Activated CD4-positive, alpha-beta T cell treated with anti-CD3 and anti-CD28 coated beads, Interleukin-2, amount 10 ng/mL, durations not matched to agents 24 days and 14 days (primary cell): Measurements from ENCODE around the gene CLTC. TPM values are rescaled to one million over a fixed set of nuclear protein-coding genes. Genes with fewer than 3 reads are reported as not detected.

ENCODE experiments used
- DNase-seq: peaks from one replicate; pipeline ENCODE4 v3.0.0; 2022
- H3K27ac Mint-ChIP-seq: one replicate; pipeline ENCODE4 v1.8.0; 2022; ENCODE audit warnings: mild to moderate bottlenecking, mixed read lengths
- H3K27me3 Mint-ChIP-seq: one replicate; pipeline ENCODE4 v1.8.0; 2022; ENCODE audit warnings: mixed read lengths
- H3K36me3 Mint-ChIP-seq: one replicate; pipeline ENCODE4 v1.8.0; 2022; ENCODE audit warnings: low read depth, mild to moderate bottlenecking, mixed read lengths
- H3K4me1 Mint-ChIP-seq: one replicate; pipeline ENCODE4 v1.8.0; 2021; ENCODE audit warnings: mixed read lengths
- H3K4me3 Mint-ChIP-seq: one replicate; pipeline ENCODE4 v1.8.0; 2022; ENCODE audit warnings: mild to moderate bottlenecking, moderate library complexity, mixed read lengths
- H3K9me3 Mint-ChIP-seq: one replicate; pipeline ENCODE4 v1.8.0; 2021; ENCODE audit warnings: mixed read lengths
- intact Hi-C: fragments of 100-400 bp; cut with micrococcal nuclease; formaldehyde crosslinking; loops from one replicate; pipeline ENCODE4 v1.15.1; 2023
- total RNA-seq: library from RNA; stranded (reverse); gene quantifications from 2 replicates; pipeline ENCODE4 v1.2.3, GENCODE V29; 2022

Gene CLTC
- total RNA-seq, 1 donor from 2014 or later = 187 TPM

- intact Hi-C loops = no loop called here
- no peak for DNase-seq
- Mint-ChIP-seq H3K4me1 (peaks cover 1% of the 10 kb centered on the region), H3K9me3 (no peaks in the 10 kb centered on the region), H3K36me3 (peaks cover 63% of the 10 kb centered on the region), H3K27ac (no peak overlapping the region), H3K27me3 (no peaks in the 10 kb centered on the region), H3K4me3 (no peak overlapping the region)
Observed at GRCh38 chr17:59676716-59677115, 57.0 kb downstream of the CLTC start.

- H3K27me3 Mint-ChIP-seq = no peaks in the 10 kb centered on the region
- peaks cover 1% of the 10 kb centered on the region for H3K4me1 Mint-ChIP-seq
- no peaks in the 10 kb centered on the region for H3K9me3 Mint-ChIP-seq
- no peak for DNase-seq
- no peak overlapping the region for H3K4me3 Mint-ChIP-seq
- intact Hi-C loops = no loop called here
- no peak overlapping the region for H3K27ac Mint-ChIP-seq
- peaks cover 70% of the 10 kb centered on the region for H3K36me3 Mint-ChIP-seq
Observed at GRCh38 chr17:59678918-59679317, 59.2 kb downstream of the CLTC start.

GRCh38 chr17:59680314-59680713 is 60.6 kb downstream of the CLTC start:
- H3K27ac Mint-ChIP-seq = no peak overlapping the region
- DNase-seq = no peak
- H3K4me3 Mint-ChIP-seq = no peak overlapping the region
- intact Hi-C loops = no loop called here
- H3K4me1 Mint-ChIP-seq = peaks cover 1% of the 10 kb centered on the region
- H3K36me3 Mint-ChIP-seq = peaks cover 70% of the 10 kb centered on the region
- H3K27me3 Mint-ChIP-seq = no peaks in the 10 kb centered on the region
- no peaks in the 10 kb centered on the region for H3K9me3 Mint-ChIP-seq

DNA sequence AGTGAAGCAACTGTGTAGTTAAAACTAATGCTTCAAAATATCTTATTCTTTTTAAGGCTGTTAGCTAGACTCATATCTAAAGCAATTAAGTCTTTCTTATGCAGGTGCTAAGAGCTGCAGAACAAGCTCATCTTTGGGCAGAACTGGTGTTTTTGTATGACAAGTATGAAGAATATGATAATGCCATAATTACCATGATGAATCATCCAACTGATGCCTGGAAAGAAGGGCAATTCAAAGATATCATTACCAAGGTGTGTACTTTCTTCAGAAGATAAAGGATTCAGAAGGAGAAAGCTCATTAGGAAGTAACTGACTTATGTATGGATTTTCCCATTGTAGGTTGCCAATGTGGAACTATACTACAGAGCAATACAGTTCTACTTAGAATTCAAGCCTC is 63.6 kb downstream of the CLTC start:
- intact Hi-C loops = no loop called here
- Mint-ChIP-seq H3K27ac (no peak overlapping the region), H3K4me1 (peaks cover 1% of the 10 kb centered on the region), H3K27me3 (no peaks in the 10 kb centered on the region), H3K4me3 (no peak overlapping the region), H3K9me3 (no peaks in the 10 kb centered on the region), H3K36me3 (peaks cover 68% of the 10 kb centered on the region)
- DNase-seq = no peak

DNA sequence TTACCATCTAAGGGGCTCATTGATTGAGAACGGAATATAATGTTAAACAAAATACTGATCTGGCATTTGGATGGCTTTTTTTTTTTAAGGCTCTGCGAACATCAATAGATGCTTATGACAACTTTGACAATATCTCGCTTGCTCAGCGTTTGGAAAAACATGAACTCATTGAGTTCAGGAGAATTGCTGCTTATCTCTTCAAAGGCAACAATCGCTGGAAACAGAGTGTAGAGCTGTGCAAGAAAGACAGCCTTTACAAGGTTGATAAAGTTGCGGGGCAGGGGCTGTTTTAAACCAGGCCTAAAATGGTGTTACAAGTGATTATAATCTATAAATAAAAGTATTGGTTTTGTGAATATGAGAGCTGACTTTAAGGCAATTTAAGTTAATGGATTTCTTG is 65.3 kb downstream of the CLTC start:
- peaks cover 5% of the 10 kb centered on the region for H3K4me1 Mint-ChIP-seq
- no peak for DNase-seq
- H3K27ac Mint-ChIP-seq = no peak overlapping the region
- H3K36me3 Mint-ChIP-seq = peaks cover 65% of the 10 kb centered on the region
- H3K27me3 Mint-ChIP-seq = no peaks in the 10 kb centered on the region
- H3K9me3 Mint-ChIP-seq = no peaks in the 10 kb centered on the region
- no peak overlapping the region for H3K4me3 Mint-ChIP-seq
- intact Hi-C loops = no loop called here

GRCh38 chr17:59688008-59688407 is 68.3 kb downstream of the CLTC start:
- DNase-seq = no peak
- H3K36me3 Mint-ChIP-seq = peaks cover 66% of the 10 kb centered on the region
- no peak overlapping the region for H3K4me3 Mint-ChIP-seq
- no peaks in the 10 kb centered on the region for H3K27me3 Mint-ChIP-seq
- no peak overlapping the region for H3K27ac Mint-ChIP-seq
- no peaks in the 10 kb centered on the region for H3K9me3 Mint-ChIP-seq
- H3K4me1 Mint-ChIP-seq = peaks cover 6% of the 10 kb centered on the region
- intact Hi-C loops = no loop called here

DNA sequence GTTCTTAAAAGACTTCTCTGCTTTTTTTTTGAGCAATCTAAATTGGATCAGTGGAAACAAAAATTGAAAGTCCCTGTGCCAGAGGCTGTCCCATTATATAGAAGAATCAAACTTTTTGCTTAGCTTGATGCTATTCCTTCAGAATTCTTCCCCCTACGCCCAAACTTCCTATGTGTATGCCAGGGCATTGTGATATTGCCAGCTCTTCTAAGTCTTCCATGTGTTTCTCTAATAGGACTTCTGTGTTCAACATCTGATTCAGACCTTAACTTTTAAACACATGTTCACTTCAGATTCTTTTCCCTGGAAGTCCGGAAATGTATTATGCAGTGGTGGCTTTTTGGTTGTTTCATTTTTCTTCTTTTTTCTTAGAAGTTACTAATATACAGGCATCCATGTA is 68.8 kb downstream of the CLTC start:
- Mint-ChIP-seq H3K27ac (no peak overlapping the region), H3K36me3 (peaks cover 64% of the 10 kb centered on the region), H3K4me1 (peaks cover 5% of the 10 kb centered on the region), H3K9me3 (no peaks in the 10 kb centered on the region), H3K4me3 (no peak overlapping the region), H3K27me3 (no peaks in the 10 kb centered on the region)
- no peak for DNase-seq
- intact Hi-C loops = no loop called here

- no peaks in the 10 kb centered on the region for H3K9me3 Mint-ChIP-seq
- no peaks in the 10 kb centered on the region for H3K27me3 Mint-ChIP-seq
- intact Hi-C loops = no loop called here
- H3K4me3 Mint-ChIP-seq = no peak overlapping the region
- peaks cover 17% of the 10 kb centered on the region for H3K4me1 Mint-ChIP-seq
- no peak overlapping the region for H3K27ac Mint-ChIP-seq
- no peak for DNase-seq
- H3K36me3 Mint-ChIP-seq = peaks cover 76% of the 10 kb centered on the region
Observed at GRCh38 chr17:59693582-59693981, 73.9 kb downstream of the CLTC start.

DNA sequence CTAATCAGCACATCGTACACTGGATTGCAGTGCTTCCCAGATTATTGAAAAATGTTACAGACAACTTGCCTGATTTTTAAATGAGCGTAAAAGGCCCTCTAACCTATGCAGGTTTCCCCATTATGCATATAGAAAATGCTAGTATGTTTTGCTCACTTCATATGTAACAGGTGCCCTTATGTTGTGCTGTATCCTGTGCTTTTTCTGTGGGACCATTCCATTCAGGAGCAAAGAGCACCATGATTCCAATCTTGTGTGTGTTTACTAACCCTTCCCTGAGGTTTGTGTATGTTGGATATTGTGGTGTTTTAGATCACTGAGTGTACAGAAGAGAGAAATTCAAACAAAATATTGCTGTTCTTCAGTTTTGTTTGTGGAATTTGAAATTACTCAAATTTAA is 74.6 kb downstream of the CLTC start:
- Mint-ChIP-seq H3K4me1 (peaks cover 21% of the 10 kb centered on the region), H3K27me3 (no peaks in the 10 kb centered on the region), H3K4me3 (no peak overlapping the region), H3K27ac (no peak overlapping the region), H3K36me3 (peaks cover 80% of the 10 kb centered on the region), H3K9me3 (no peaks in the 10 kb centered on the region)
- no peak for DNase-seq
- intact Hi-C loops = no loop called here

DNA sequence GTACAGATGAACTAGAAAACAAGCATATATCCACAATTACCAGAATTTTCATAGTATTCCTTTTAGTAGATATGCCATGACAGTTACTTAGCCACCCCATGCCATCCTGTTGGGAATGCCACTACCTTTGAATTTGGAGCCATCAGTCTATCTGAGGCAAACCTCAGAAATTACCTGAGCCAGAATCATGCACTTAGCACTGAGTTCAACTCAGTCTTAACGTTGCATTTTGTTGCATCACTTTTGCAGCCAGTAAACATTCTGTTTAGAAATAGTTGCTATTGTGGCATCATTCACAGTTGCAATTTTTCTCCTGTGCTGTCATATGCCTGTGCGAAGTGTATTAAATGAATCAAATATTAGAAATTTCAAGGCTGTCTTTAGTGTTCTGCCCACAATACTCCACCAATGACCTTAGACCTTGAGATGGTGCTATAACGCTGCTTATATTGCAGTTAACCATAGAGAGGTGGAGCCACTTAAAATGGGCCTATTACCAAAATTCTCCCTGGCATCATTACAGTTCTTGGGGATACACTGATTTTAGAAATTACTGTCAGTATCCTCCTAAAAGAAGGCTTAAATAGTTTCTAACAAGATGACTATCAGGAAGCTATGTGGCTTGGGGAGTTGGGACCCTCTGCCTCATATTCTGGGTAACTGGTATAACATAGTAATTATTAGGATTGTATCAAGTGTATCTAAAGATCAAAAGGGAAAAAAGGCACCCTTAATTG is 76.4 kb downstream of the CLTC start:
- Mint-ChIP-seq H3K27me3 (no peaks in the 10 kb centered on the region), H3K9me3 (no peaks in the 10 kb centered on the region), H3K27ac (no peak overlapping the region), H3K36me3 (peaks cover 76% of the 10 kb centered on the region), H3K4me1 (peaks cover 34% of the 10 kb centered on the region), H3K4me3 (no peak overlapping the region)
- DNase-seq = no peak
- intact Hi-C loops = no loop called here

DNA sequence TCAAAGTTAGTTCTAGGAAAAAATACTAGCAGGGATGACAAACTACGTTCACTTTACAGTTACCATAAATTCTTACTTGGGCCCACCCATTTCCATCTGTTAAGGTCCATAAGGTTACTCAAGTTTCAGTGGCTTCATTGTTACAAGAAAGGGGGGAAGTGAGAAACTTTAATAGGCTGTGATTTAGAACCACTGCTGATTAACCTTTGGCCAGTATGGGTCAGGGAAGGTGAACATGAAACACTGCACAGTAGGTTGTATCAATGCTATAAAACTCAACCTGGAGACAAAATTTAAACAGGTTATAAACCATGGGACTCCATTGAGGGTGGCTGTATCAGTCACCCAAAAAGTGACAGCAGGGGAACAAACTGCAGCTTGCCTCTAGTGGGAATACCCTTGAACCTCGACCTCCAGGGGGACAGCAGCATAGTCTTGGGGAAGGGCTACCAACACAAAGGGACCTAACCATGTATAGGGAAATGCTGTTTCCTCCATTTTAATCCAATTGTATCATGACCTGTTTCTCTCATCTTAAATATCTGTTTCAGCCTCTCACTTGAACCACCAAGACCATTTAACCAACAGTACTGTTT is 77.1 kb downstream of the CLTC start:
- Mint-ChIP-seq H3K9me3 (no peaks in the 10 kb centered on the region), H3K36me3 (peaks cover 72% of the 10 kb centered on the region), H3K4me3 (no peak overlapping the region), H3K4me1 (peaks cover 36% of the 10 kb centered on the region), H3K27me3 (no peaks in the 10 kb centered on the region), H3K27ac (no peak overlapping the region)
- DNase-seq = no peak
- intact Hi-C loops = no loop called here

DNA sequence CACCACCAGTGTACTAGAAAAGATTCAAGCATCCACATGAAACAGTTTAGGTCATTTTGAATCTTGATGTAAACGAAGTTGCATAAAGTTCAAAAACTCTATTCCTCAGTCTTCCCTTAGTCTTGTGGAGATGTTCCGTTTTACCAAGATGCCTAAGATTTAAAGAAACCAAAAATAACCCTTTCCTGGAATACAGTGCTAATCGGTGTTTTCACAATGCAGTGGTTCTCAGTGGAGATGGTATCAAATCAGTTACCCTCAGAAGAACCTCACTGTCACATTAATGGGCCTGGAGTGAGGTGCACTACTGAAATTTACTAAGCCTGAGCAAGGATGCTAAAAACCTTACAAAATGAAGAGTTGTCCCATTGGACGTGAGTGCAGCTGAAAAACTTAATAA is 78.4 kb downstream of the CLTC start:
- Mint-ChIP-seq H3K27ac (peak overlapping the region; percentile 59), H3K9me3 (no peaks in the 10 kb centered on the region), H3K4me1 (peaks cover 44% of the 10 kb centered on the region), H3K36me3 (peaks cover 69% of the 10 kb centered on the region), H3K4me3 (no peak overlapping the region), H3K27me3 (no peaks in the 10 kb centered on the region)
- DNase-seq = no peak
- intact Hi-C loops = no loop called here

DNA sequence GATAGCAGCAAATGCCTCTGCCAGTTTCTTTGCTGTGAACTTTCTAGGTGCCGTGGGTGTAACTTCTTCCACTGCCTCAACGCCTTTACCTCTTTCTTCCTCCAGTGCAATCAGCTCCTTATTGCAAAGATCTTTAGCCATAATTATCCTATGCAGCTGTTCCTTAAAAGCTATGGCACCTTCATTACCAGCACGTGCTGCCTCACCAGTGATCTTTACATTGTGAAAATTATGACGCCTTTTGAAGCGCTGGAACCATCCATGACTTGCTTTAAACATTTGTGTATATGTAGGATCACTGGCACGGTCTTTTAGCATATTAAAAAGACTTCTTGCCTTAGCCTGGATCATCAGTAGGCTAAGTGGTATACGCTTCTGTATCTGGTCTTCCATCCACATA is 79.5 kb downstream of the CLTC start:
- H3K27ac Mint-ChIP-seq = no peak overlapping the region
- no peak overlapping the region for H3K4me3 Mint-ChIP-seq
- no peaks in the 10 kb centered on the region for H3K27me3 Mint-ChIP-seq
- H3K36me3 Mint-ChIP-seq = peaks cover 62% of the 10 kb centered on the region
- H3K9me3 Mint-ChIP-seq = no peaks in the 10 kb centered on the region
- DNase-seq = no peak
- intact Hi-C loops = no loop called here
- peaks cover 48% of the 10 kb centered on the region for H3K4me1 Mint-ChIP-seq

GRCh38 chr17:59699786-59700185 is 80.1 kb downstream of the CLTC start:
- H3K36me3 Mint-ChIP-seq = peaks cover 60% of the 10 kb centered on the region
- no peaks in the 10 kb centered on the region for H3K27me3 Mint-ChIP-seq
- intact Hi-C loops = no loop called here
- no peaks in the 10 kb centered on the region for H3K9me3 Mint-ChIP-seq
- DNase-seq = no peak
- H3K27ac Mint-ChIP-seq = peak overlapping the region; percentile 48
- no peak overlapping the region for H3K4me3 Mint-ChIP-seq
- H3K4me1 Mint-ChIP-seq = peaks cover 52% of the 10 kb centered on the region

- intact Hi-C loops = no loop called here
- H3K4me1 Mint-ChIP-seq = peaks cover 59% of the 10 kb centered on the region
Observed at GRCh38 chr17:59702304-59702703, 82.6 kb downstream of the CLTC start.

More at GRCh38 chr17:59702304-59702703, 82.6 kb downstream of the CLTC start:
- no peak for DNase-seq
- Mint-ChIP-seq H3K9me3 (no peaks in the 10 kb centered on the region), H3K4me3 (no peak overlapping the region), H3K27me3 (no peaks in the 10 kb centered on the region), H3K36me3 (peaks cover 63% of the 10 kb centered on the region), H3K27ac (no peak overlapping the region)
